NCI-H146 treated with DMSO at 0.1 percent for 48 hours (cell line): ENCODE measurements around the gene IKZF3.
"Not testable (repeated sequence)": the region's sequence is repeated elsewhere in the genome, so short reads cannot be mapped to it uniquely, and the experiment has no call there.

ENCODE experiments used
- DNase-seq: peaks from one replicate; lab custom pipeline; 2025; ENCODE audit not compliant: unreplicated experiment; lab: John Stamatoyannopoulos, UW

Gene IKZF3

GRCh38 chr17:39782481-39782880, 81.6 kb downstream of the IKZF3 start:
- no peak for DNase-seq

GRCh38 chr17:39781861-39782213, 82.3 kb downstream of the IKZF3 start:
- DNase-seq: no peak

GRCh38 chr17:39781031-39781860, 82.9 kb downstream of the IKZF3 start:
- no peak for DNase-seq

- DNase-seq: no peak
These were observed 86.4 kb downstream of the IKZF3 start for GRCh38 chr17:39777534-39778365.

GRCh38 chr17:39776252-39776651, 87.9 kb downstream of the IKZF3 start:
- no peak for DNase-seq

- no peak for DNase-seq
These were observed 89.1 kb downstream of the IKZF3 start for GRCh38 chr17:39775031-39775430.

GRCh38 chr17:39774047-39774446, 90.1 kb downstream of the IKZF3 start:
- DNase-seq: no peak

- DNase-seq: no peak
These were observed 90.9 kb downstream of the IKZF3 start for GRCh38 chr17:39772987-39773934.

- DNase-seq: no peak
These were observed 91.7 kb downstream of the IKZF3 start for GRCh38 chr17:39772415-39772814.

GRCh38 chr17:39769974-39770587, 94.0 kb downstream of the IKZF3 start:
- DNase-seq: peak; percentile 42

GRCh38 chr17:39767147-39767546, 97.0 kb downstream of the IKZF3 start:
- no peak for DNase-seq

GRCh38 chr17:39765766-39766165, 98.3 kb downstream of the IKZF3 start:
- no peak for DNase-seq

GRCh38 chr17:39765175-39765574, 98.9 kb downstream of the IKZF3 start:
- no peak for DNase-seq

- not testable (repeated sequence) for DNase-seq
These were observed 99.9 kb downstream of the IKZF3 start for GRCh38 chr17:39764171-39764570.

GRCh38 chr17:39763051-39763820, 100.9 kb downstream of the IKZF3 start:
- DNase-seq: no peak

- no peak for DNase-seq
These were observed 102.1 kb downstream of the IKZF3 start for GRCh38 chr17:39761861-39762496.

GRCh38 chr17:39759204-39759603, 104.9 kb downstream of the IKZF3 start:
- DNase-seq: no peak

- no peak for DNase-seq
These were observed 105.9 kb downstream of the IKZF3 start for GRCh38 chr17:39757931-39758873.
